H1 (cell line): ENCODE results near the gene MBNL1. TPM values are rescaled to one million over a fixed set of nuclear protein-coding genes. Genes with fewer than 3 reads are reported as not detected.

Source experiments
- CTCF ChIA-PET: fragments of 300-600 bp; sonication (Branson Sonifier 250); formaldehyde crosslinking; loops from one replicate; lab custom pipeline; 2021; ENCODE audit not compliant: partially characterized antibody; lab: Charles Lee
- POLR2A ChIA-PET: fragments of 300-600 bp; sonication (Branson Sonifier 250); formaldehyde crosslinking; loops from one replicate; lab custom pipeline; 2021; ENCODE audit warnings: inconsistent platforms; ENCODE audit not compliant: partially characterized antibody; lab: Charles Lee
- DNase-seq, 2 experiments: peaks; one replicate each; pipeline versions ENCODE4 v3.0.0 to v3.0.0-alpha.2; 2010 to 2022; ENCODE audit warnings: low spot score in 2 of 2, low read depth in 1 of 2, mixed read lengths in 1 of 2
- FAIRE-seq: peaks from 2 replicates; lab custom pipeline; 2011; peaks lifted over from hg19 to GRCh38; lab: Jason Lieb, UNC
- H2AFZ ChIP-seq: 2 replicates; pipeline ENCODE4 v1.8.1; 2012; ENCODE audit warnings: low read length, inconsistent platforms
- H2AK5ac ChIP-seq: 2 replicates; pipeline ENCODE4 v1.6.1; 2013; ENCODE audit warnings: low read depth, low read length
- H2BK120ac ChIP-seq: replicated peaks from 2 replicates; pipeline ENCODE3; 2013; ENCODE audit warnings: low read depth, low read length, inconsistent platforms
- H2BK12ac ChIP-seq: 2 replicates; pipeline ENCODE4 v1.6.1; 2013; ENCODE audit warnings: low read depth, low read length
- H2BK15ac ChIP-seq: 2 replicates; pipeline ENCODE4 v1.6.1; 2013; ENCODE audit warnings: low read length
- H2BK20ac ChIP-seq: 2 replicates; pipeline ENCODE4 v1.6.1; 2013; ENCODE audit warnings: low read length
- H2BK5ac ChIP-seq: 2 replicates; pipeline ENCODE4 v1.6.1; 2013; ENCODE audit warnings: low read depth, low read length
- H3K14ac ChIP-seq: 2 replicates; pipeline ENCODE4 v1.6.1; 2013; ENCODE audit warnings: inconsistent platforms; ENCODE audit not compliant: insufficient read length
- H3K18ac ChIP-seq: 2 replicates; pipeline ENCODE4 v1.6.1; 2013; ENCODE audit warnings: low read length; ENCODE audit errors: extremely low read depth
- H3K23ac ChIP-seq: 2 replicates; pipeline ENCODE4 v1.6.1; 2013; ENCODE audit warnings: inconsistent platforms; ENCODE audit not compliant: insufficient read length
- H3K23me2 ChIP-seq: 2 replicates; pipeline ENCODE4 v1.6.1; 2013; ENCODE audit warnings: low read depth, low read length
- H3K27ac ChIP-seq: 2 replicates; pipeline ENCODE4 v1.6.1; 2011; ENCODE audit warnings: low read depth, low read length, inconsistent platforms
- H3K27me3 ChIP-seq, 4 experiments: replicated peaks in 1 of 4; 1 replicate in 1 of 4; 2 replicates in 3 of 4; pipeline versions ENCODE4 v1.6.1 to v1.8.1; 2011 to 2013; ENCODE audit warnings: low read length in 3 of 4, mild to moderate bottlenecking in 3 of 4, inconsistent platforms in 2 of 4, mixed read lengths in 2 of 4, moderate library complexity in 1 of 4; ENCODE audit not compliant: control insufficient read depth in 3 of 4, insufficient read depth in 3 of 4; ENCODE audit errors: extremely low read depth in 1 of 4
- H3K36me3 ChIP-seq, 4 experiments: 2 replicates each; pipeline versions ENCODE4 v1.6.1 to v1.8.1; 2011 to 2013; ENCODE audit warnings: mild to moderate bottlenecking in 4 of 4, low read length in 3 of 4, moderate library complexity in 2 of 4, control low read depth in 1 of 4, inconsistent platforms in 1 of 4; ENCODE audit not compliant: insufficient read depth in 4 of 4, control insufficient read depth in 2 of 4
- H3K4ac ChIP-seq: replicated peaks from 2 replicates; pipeline ENCODE3; 2013; ENCODE audit warnings: low read length, low read depth, mixed read lengths, inconsistent platforms; ENCODE audit not compliant: insufficient read length
- H3K4me1 ChIP-seq, 4 experiments: replicated peaks in 1 of 4; 1 replicate in 1 of 4; 2 replicates in 3 of 4; pipeline versions ENCODE4 v1.6.1 to v1.8.1; 2011 to 2013; ENCODE audit warnings: low read length in 3 of 4, inconsistent platforms in 2 of 4, mixed read lengths in 1 of 4; ENCODE audit not compliant: insufficient read depth in 4 of 4, control insufficient read depth in 3 of 4
- H3K4me2 ChIP-seq, 2 experiments: 2 replicates each; pipeline versions ENCODE4 v1.6.1 to v1.8.1; 2011 to 2013; ENCODE audit warnings: low read depth in 2 of 2, low read length in 2 of 2, control low read depth in 1 of 2, inconsistent platforms in 1 of 2, mild to moderate bottlenecking in 1 of 2; ENCODE audit not compliant: insufficient read depth in 1 of 2
- H3K4me3 ChIP-seq, 4 experiments: fragments of 200-600, 300-600 bp in 1 of 4; sonication (generic), shearing (Covaris generic), sonication (Bioruptor Twin) in 1 of 4; 2 replicates each; pipeline versions ENCODE4 v1.5.1 to v1.8.1; 2011 to 2016; ENCODE audit warnings: low read length in 4 of 4, low read depth in 3 of 4, control low read depth in 2 of 4, inconsistent platforms in 2 of 4, mild to moderate bottlenecking in 2 of 4, mixed read lengths in 1 of 4, moderate library complexity in 1 of 4; ENCODE audit not compliant: insufficient read depth in 2 of 4; ENCODE audit errors: extremely low read depth in 1 of 4
- H3K56ac ChIP-seq: replicated peaks from 2 replicates; pipeline ENCODE3; 2013; ENCODE audit warnings: low read depth, mild to moderate bottlenecking, mixed read lengths, low read length, inconsistent platforms; ENCODE audit not compliant: insufficient read length
- H3K79me1 ChIP-seq: 2 replicates; pipeline ENCODE4 v1.6.1; 2013; ENCODE audit warnings: low read depth, low read length, control low read depth
- H3K79me2 ChIP-seq, 2 experiments: 2 replicates each; pipeline versions ENCODE4 v1.6.1 to v1.8.1; 2012 to 2013; ENCODE audit warnings: low read length in 2 of 2, mild to moderate bottlenecking in 2 of 2, inconsistent platforms in 1 of 2; ENCODE audit not compliant: insufficient read depth in 2 of 2, control insufficient read depth in 1 of 2
- H3K9ac ChIP-seq, 4 experiments: replicated peaks in 1 of 4; 1 replicate in 1 of 4; 2 replicates in 3 of 4; pipeline versions ENCODE4 v1.6.1 to v1.8.1; 2011 to 2013; ENCODE audit warnings: low read depth in 3 of 4, low read length in 3 of 4, control low read depth in 2 of 4, mild to moderate bottlenecking in 2 of 4, moderate library complexity in 2 of 4, inconsistent platforms in 1 of 4; ENCODE audit errors: extremely low read depth in 1 of 4
- H3K9me3 ChIP-seq, 2 experiments: 2 replicates each; pipeline versions ENCODE4 v1.6.1 to v1.8.1; 2012 to 2013; ENCODE audit warnings: mild to moderate bottlenecking in 2 of 2, moderate library complexity in 2 of 2, control low read depth in 1 of 2, inconsistent platforms in 1 of 2, low read depth in 1 of 2, low read length in 1 of 2, mixed read lengths in 1 of 2; ENCODE audit not compliant: insufficient read depth in 2 of 2
- H4K20me1 ChIP-seq, 2 experiments: replicated peaks in 1 of 2; 2 replicates each; pipeline versions ENCODE3 to v1.8.1; 2011 to 2013; ENCODE audit warnings: inconsistent platforms in 2 of 2, low read length in 2 of 2, mild to moderate bottlenecking in 1 of 2; ENCODE audit not compliant: insufficient read depth in 2 of 2, control insufficient read depth in 1 of 2
- H4K5ac ChIP-seq: 2 replicates; pipeline ENCODE4 v1.6.1; 2013; ENCODE audit warnings: low read length, low read depth, mixed read lengths, inconsistent platforms; ENCODE audit not compliant: insufficient read length
- H4K8ac ChIP-seq: 2 replicates; pipeline ENCODE4 v1.8.0; 2013; ENCODE audit warnings: mild to moderate bottlenecking, moderate library complexity, low read length, inconsistent platforms; ENCODE audit not compliant: insufficient read depth; ENCODE audit errors: extremely low read depth
- H4K91ac ChIP-seq: replicated peaks from 2 replicates; pipeline ENCODE3; 2013; ENCODE audit warnings: low read length, mixed read lengths, inconsistent platforms; ENCODE audit not compliant: insufficient read length
- CBX8 ChIP-seq: fragments of 300-800, 300-1000 bp; sonication (generic); IDR thresholded peaks from 2 replicates; pipeline ENCODE4 v1.7.1; 2016; ENCODE audit warnings: low read depth, low read length, borderline replicate concordance
- EGR1 ChIP-seq: IDR thresholded peaks from 2 replicates; pipeline ENCODE4 v1.6.1; 2011; ENCODE audit warnings: low read depth, low read length, borderline replicate concordance
- FOSL1 ChIP-seq: IDR thresholded peaks from 2 replicates; pipeline ENCODE4 v1.6.1; 2011; ENCODE audit warnings: mild to moderate bottlenecking, low read depth, low read length, moderate library complexity; ENCODE audit not compliant: insufficient read depth
- YY1 ChIP-seq: IDR thresholded peaks from 2 replicates; pipeline ENCODE4 v1.6.1; 2011; ENCODE audit warnings: low read depth, mild to moderate bottlenecking, low read length
- WGBS, 2 experiments: shearing (Covaris generic) in 1 of 2; methylation state at CpG; one replicate each; pipeline versions ENCODE4 v1.1.6 to v1.1.7; 2013 to 2015; ENCODE audit warnings: low lambda C conversion rate in 2 of 2, mixed read lengths in 2 of 2, inconsistent platforms in 1 of 2, low coverage in 1 of 2, missing lambda C conversion rate in 1 of 2; ENCODE audit not compliant: insufficient replicate concordance in 2 of 2, insufficient coverage in 1 of 2, insufficient read length in 1 of 2; ENCODE audit errors: extremely low coverage in 1 of 2, missing lambda C conversion rate in 1 of 2; 5-methylcytosine and 5-hydroxymethylcytosine counted together
- polyA plus RNA-seq, 7 experiments: library from polyadenylated mRNA; depleted of rRNA in 3 of 7; stranded (reverse) in 5 of 7; unstranded in 2 of 7; fragments of >200 nt in 5 of 7; fragments of 200-250 nt in 2 of 7; gene quantifications; 1 replicate in 5 of 7; 2 replicates in 1 of 7; 4 replicates in 1 of 7; pipeline versions ENCODE4 v1.2.1 to v1.2.3, GENCODE V29; 2011 to 2013; ENCODE audit warnings: missing spikeins in 2 of 7, mixed read lengths in 2 of 7
- total RNA-seq: library from RNA; stranded (reverse); fragmentation: NEBNext Ultra II Directional; extraction: Animal tissue kit (Norgen Biotek cat#: 25700); gene quantifications from 2 replicates; pipeline ENCODE4 v1.2.1, GENCODE V29; 2021

The MBNL1 gene
- total and polyA plus RNA-seq, 2 of the 8 experiments (the other 6 are each of a cell fraction or from before 2014, with no cell fraction given) = 5.0 to 16.4 TPM

GRCh38 chr3:152232679-152233078 lies 36.0 kb upstream of the MBNL1 start:
- Histone ChIP-seq H3K9ac (no peak overlapping the region), H4K8ac (no peak overlapping the region), H2BK12ac (no peak overlapping the region), H3K4me3 (no peak overlapping the region), H3K56ac (no peak overlapping the region), H3K4me2 (no peak overlapping the region), H3K27me3 (no peaks in the 10 kb centered on the region), H3K18ac (no peak overlapping the region), H3K23me2 (no peaks in the 10 kb centered on the region), H3K23ac (no peak overlapping the region), H3K9me3 (no peaks in the 10 kb centered on the region), H3K4ac (no peak overlapping the region), H2AFZ (no peak overlapping the region), H3K36me3 (no peaks in the 10 kb centered on the region), H2AK5ac (no peak overlapping the region), H3K79me1 (no peaks in the 10 kb centered on the region), H3K14ac (no peak overlapping the region), H2BK20ac (no peak overlapping the region), H4K20me1 (no peaks in the 10 kb centered on the region), H2BK5ac (no peak overlapping the region), H4K91ac (no peak overlapping the region), H3K79me2 (no peaks in the 10 kb centered on the region), H4K5ac (no peak overlapping the region), H3K4me1 (no peaks in the 10 kb centered on the region), H2BK120ac (no peak overlapping the region), H3K27ac (no peak overlapping the region), H2BK15ac (no peak overlapping the region)
- ChIA-PET CTCF (no interaction called here), POLR2A (no interaction called here)
- TF ChIP-seq CBX8 = no peak
- TF ChIP-seq FOSL1 = no peak
- TF ChIP-seq YY1 = no peak
- TF ChIP-seq EGR1 = no peak
- no peak for FAIRE-seq
- no peak for DNase-seq
- 87% methylated on average over 2 of the region's 2 CpGs; no CpG with 5 or more reads in 1 of the 2 experiments for WGBS, 2 experiments
